Neural cell (in vitro differentiated cells): ENCODE measurements around the gene RYR2. TPM values are rescaled to one million over a fixed set of nuclear protein-coding genes. Genes with fewer than 3 reads are reported as not detected.
A peak's percentile ranks its signal among the peaks of the same experiment; 100 is the strongest.

ENCODE experiments used
- H2AFZ ChIP-seq: fragments of 200-600, 300-800 bp; sonication (generic), shearing (Covaris generic); 2 replicates; pipeline ENCODE4 v1.6.0; 2014; ENCODE audit warnings: low read depth, mild to moderate bottlenecking, antibody characterized with exemption, low read length, moderate library complexity
- H3F3A ChIP-seq: fragments of 200-600 bp; shearing (Covaris generic); 2 replicates; pipeline ENCODE4 v1.6.1; 2016; ENCODE audit warnings: mild to moderate bottlenecking, moderate library complexity, mixed read lengths, antibody characterized with exemption, low read length; ENCODE audit not compliant: insufficient read depth, poor library complexity, severe bottlenecking
- H3K27ac ChIP-seq: fragments of 200-600, 300-800 bp; sonication (generic), shearing (Covaris generic); 2 replicates; pipeline ENCODE4 v1.5.1; 2014; ENCODE audit warnings: mild to moderate bottlenecking, low read length, moderate library complexity
- H3K27me3 ChIP-seq: fragments of 300-800, 200-600 bp; sonication (generic), shearing (Covaris generic); 2 replicates; pipeline ENCODE4 v1.6.0; 2014; ENCODE audit warnings: mild to moderate bottlenecking, low read depth, low read length, moderate library complexity; ENCODE audit not compliant: insufficient read depth
- H3K36me3 ChIP-seq: fragments of 300-800, 200-600 bp; sonication (generic), shearing (Covaris generic); 2 replicates; pipeline ENCODE4 v1.5.1; 2014; ENCODE audit warnings: mild to moderate bottlenecking, antibody characterized with exemption, low read length, moderate library complexity; ENCODE audit not compliant: insufficient read depth
- H3K4me2 ChIP-seq: fragments of 300-800, 200-600 bp; sonication (generic), shearing (Covaris generic); 2 replicates; pipeline ENCODE4 v1.6.0; 2014; ENCODE audit warnings: mild to moderate bottlenecking, low read length
- H3K4me3 ChIP-seq: fragments of 300-800, 200-600 bp; sonication (generic), shearing (Covaris generic); 2 replicates; pipeline ENCODE4 v1.5.1; 2014; ENCODE audit warnings: mild to moderate bottlenecking, low read length, moderate library complexity
- H3K79me2 ChIP-seq: fragments of 200-600 bp; shearing (Covaris generic); replicated peaks from 2 replicates; pipeline ENCODE4 v1.6.0; 2014; ENCODE audit warnings: mild to moderate bottlenecking, low read length, moderate library complexity; ENCODE audit not compliant: insufficient read depth
- H3K9ac ChIP-seq: fragments of 300-800, 200-600 bp; sonication (generic), shearing (Covaris generic); 2 replicates; pipeline ENCODE4 v1.6.1; 2016; ENCODE audit warnings: mild to moderate bottlenecking, low read length, mixed read lengths
- H3K9me2 ChIP-seq: fragments of 200-600 bp; shearing (Covaris generic); 2 replicates; pipeline ENCODE4 v1.6.1; 2016; ENCODE audit warnings: mild to moderate bottlenecking, low read length, mixed read lengths; ENCODE audit not compliant: insufficient read depth
- H3K9me3 ChIP-seq: fragments of 200-600, 300-800 bp; sonication (generic), shearing (Covaris generic); 2 replicates; pipeline ENCODE4 v1.6.1; 2016; ENCODE audit warnings: mild to moderate bottlenecking, mixed run types, low read length, moderate library complexity, mixed read lengths
- H4K20me1 ChIP-seq: fragments of 200-600 bp; shearing (Covaris generic); 2 replicates; pipeline ENCODE4 v1.6.1; 2016; ENCODE audit warnings: mild to moderate bottlenecking, mixed run types; ENCODE audit not compliant: insufficient read depth
- CTCF ChIP-seq: fragments of 450-650 bp; IDR thresholded peaks from 2 replicates; pipeline ENCODE4 v1.5.1; 2014; ENCODE audit warnings: antibody characterized with exemption, mild to moderate bottlenecking, moderate library complexity; ENCODE audit not compliant: poor library complexity, severe bottlenecking
- EP300 ChIP-seq: fragments of 450-650 bp; conservative IDR thresholded peaks from 2 replicates; pipeline ENCODE4 v1.6.1; 2014; ENCODE audit warnings: antibody characterized with exemption, mild to moderate bottlenecking, moderate library complexity; ENCODE audit not compliant: poor library complexity, severe bottlenecking
- EZH2 ChIP-seq: fragments of 200-600, 300-800 bp; shearing (Covaris generic), sonication (generic); IDR thresholded peaks from 2 replicates; pipeline ENCODE4 v1.6.1; 2014; ENCODE audit warnings: antibody characterized with exemption, low read length, borderline replicate concordance, mild to moderate bottlenecking; ENCODE audit not compliant: insufficient read depth, poor library complexity, severe bottlenecking
- MXI1 ChIP-seq: fragments of 450-650 bp; conservative IDR thresholded peaks from 2 replicates; pipeline ENCODE4 v1.6.1; 2014; ENCODE audit warnings: antibody characterized with exemption, mild to moderate bottlenecking; ENCODE audit not compliant: poor library complexity, severe bottlenecking
- POLR2AphosphoS5 ChIP-seq: IDR thresholded peaks from 2 replicates; pipeline ENCODE4 v1.6.1; 2012
- RAD21 ChIP-seq: fragments of 450-650 bp; conservative IDR thresholded peaks from 2 replicates; pipeline ENCODE4 v1.6.1; 2014; ENCODE audit warnings: antibody characterized with exemption, mild to moderate bottlenecking, moderate library complexity
- SMC3 ChIP-seq: fragments of 450-650 bp; conservative IDR thresholded peaks from 2 replicates; pipeline ENCODE4 v1.6.1; 2014; ENCODE audit warnings: antibody characterized with exemption, mild to moderate bottlenecking, moderate library complexity; ENCODE audit not compliant: poor library complexity
- TAF1 ChIP-seq: IDR thresholded peaks from 2 replicates; pipeline ENCODE4 v1.6.1; 2012; ENCODE audit warnings: low read depth
- polyA plus RNA-seq: library from polyadenylated mRNA; depleted of rRNA; stranded (reverse); fragments of >200 nt; gene quantifications from 2 replicates; pipeline ENCODE4 v1.2.3, GENCODE V29; 2014
- TF ChIP-seq, protein P1 (sequence below): IDR thresholded peaks from 2 replicates; pipeline ENCODE4 v1.6.1; 2012; ENCODE audit warnings: borderline replicate concordance

The RYR2 gene
- polyA plus RNA-seq, 1 donor from 2014 or later, result 3.8 TPM

DNA sequence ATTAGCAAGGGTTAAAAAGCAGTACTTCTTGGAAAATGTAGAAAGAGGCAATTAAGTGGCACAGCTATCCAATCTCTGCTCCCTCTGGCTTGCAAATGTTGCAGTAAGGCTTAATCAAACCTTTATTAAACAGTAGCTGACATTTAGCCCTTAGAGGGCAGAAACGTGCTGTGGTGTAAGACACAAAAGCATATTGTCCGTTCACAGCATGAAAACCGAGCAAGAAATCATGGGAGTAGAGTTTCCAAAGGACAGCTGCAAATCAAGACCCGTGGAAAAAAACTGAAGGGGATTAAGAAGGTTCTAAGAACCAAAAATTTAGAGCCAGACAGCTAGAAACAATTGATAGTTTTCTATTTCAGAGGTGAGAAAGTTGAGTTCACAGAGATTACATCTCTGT is 835.6 kb downstream of the RYR2 start:
- Histone ChIP-seq H3K36me3 (no peaks in the 10 kb centered on the region), H2AFZ (no peak overlapping the region), H4K20me1 (no peaks in the 10 kb centered on the region), H3K9me3 (no peaks in the 10 kb centered on the region), H3K4me2 (no peak overlapping the region), H3F3A (no peaks in the 10 kb centered on the region), H3K27me3 (no peaks in the 10 kb centered on the region), H3K79me2 (no peaks in the 10 kb centered on the region), H3K4me3 (no peak overlapping the region), H3K9ac (no peak overlapping the region), H3K27ac (no peak overlapping the region), H3K9me2 (no peaks in the 10 kb centered on the region)
- TF ChIP-seq MXI1 (no peak), CTCF (peak; percentile 57), RAD21 (peak; percentile 65), SMC3 (peak; percentile 57)

- H3K9me3 ChIP-seq, result no peaks in the 10 kb centered on the region
- no peak for TF ChIP-seq EZH2
- TF ChIP-seq POLR2AphosphoS5, result no peak
- no peak for TF ChIP-seq TAF1
- TF ChIP-seq RAD21, result no peak
- no peak for TF ChIP-seq EP300
- no peak for TF ChIP-seq SMC3
- TF ChIP-seq, protein P1, sequence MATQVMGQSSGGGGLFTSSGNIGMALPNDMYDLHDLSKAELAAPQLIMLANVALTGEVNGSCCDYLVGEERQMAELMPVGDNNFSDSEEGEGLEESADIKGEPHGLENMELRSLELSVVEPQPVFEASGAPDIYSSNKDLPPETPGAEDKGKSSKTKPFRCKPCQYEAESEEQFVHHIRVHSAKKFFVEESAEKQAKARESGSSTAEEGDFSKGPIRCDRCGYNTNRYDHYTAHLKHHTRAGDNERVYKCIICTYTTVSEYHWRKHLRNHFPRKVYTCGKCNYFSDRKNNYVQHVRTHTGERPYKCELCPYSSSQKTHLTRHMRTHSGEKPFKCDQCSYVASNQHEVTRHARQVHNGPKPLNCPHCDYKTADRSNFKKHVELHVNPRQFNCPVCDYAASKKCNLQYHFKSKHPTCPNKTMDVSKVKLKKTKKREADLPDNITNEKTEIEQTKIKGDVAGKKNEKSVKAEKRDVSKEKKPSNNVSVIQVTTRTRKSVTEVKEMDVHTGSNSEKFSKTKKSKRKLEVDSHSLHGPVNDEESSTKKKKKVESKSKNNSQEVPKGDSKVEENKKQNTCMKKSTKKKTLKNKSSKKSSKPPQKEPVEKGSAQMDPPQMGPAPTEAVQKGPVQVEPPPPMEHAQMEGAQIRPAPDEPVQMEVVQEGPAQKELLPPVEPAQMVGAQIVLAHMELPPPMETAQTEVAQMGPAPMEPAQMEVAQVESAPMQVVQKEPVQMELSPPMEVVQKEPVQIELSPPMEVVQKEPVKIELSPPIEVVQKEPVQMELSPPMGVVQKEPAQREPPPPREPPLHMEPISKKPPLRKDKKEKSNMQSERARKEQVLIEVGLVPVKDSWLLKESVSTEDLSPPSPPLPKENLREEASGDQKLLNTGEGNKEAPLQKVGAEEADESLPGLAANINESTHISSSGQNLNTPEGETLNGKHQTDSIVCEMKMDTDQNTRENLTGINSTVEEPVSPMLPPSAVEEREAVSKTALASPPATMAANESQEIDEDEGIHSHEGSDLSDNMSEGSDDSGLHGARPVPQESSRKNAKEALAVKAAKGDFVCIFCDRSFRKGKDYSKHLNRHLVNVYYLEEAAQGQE, result no peak
- TF ChIP-seq CTCF, result no peak
- TF ChIP-seq MXI1, result no peak
- no peaks in the 10 kb centered on the region for H3F3A ChIP-seq
- no peaks in the 10 kb centered on the region for H4K20me1 ChIP-seq
- H3K4me2 ChIP-seq, result no peak overlapping the region
- H3K27ac ChIP-seq, result no peak overlapping the region
- no peak overlapping the region for H3K9ac ChIP-seq
- H3K79me2 ChIP-seq, result no peaks in the 10 kb centered on the region
- no peaks in the 10 kb centered on the region for H3K9me2 ChIP-seq
- H3K4me3 ChIP-seq, result no peak overlapping the region
- H3K36me3 ChIP-seq, result no peaks in the 10 kb centered on the region
- no peak overlapping the region for H2AFZ ChIP-seq
- no peaks in the 10 kb centered on the region for H3K27me3 ChIP-seq
These were observed 836.4 kb downstream of the RYR2 start for GRCh38 chr1:237878406-237878805.
